ENCODE results near the gene LAIR2. TPM values are rescaled to one million over a fixed set of nuclear protein-coding genes. Genes with fewer than 3 reads are reported as not detected.

Gene LAIR2
- total RNA-seq, 1 donor from 2014 or later: 16.2 TPM

GRCh38 chr19:54530866-54531265 is 28.2 kb downstream of the LAIR2 start:
- intact Hi-C loops (cut with micrococcal nuclease): no loop called here

- intact Hi-C loops (cut with micrococcal nuclease): loop anchor here (2.0 kb wide), 1 partner anchor 14 kb away; no protein-coding TSS in a partner anchor
These were observed 29.9 kb downstream of the LAIR2 start for GRCh38 chr19:54532528-54532927.

GRCh38 chr19:54533476-54533875 is 30.8 kb downstream of the LAIR2 start:
- intact Hi-C loops (cut with micrococcal nuclease): loop anchor here (2.0 kb wide), 1 partner anchor 15 kb away; no protein-coding TSS in a partner anchor

GRCh38 chr19:54534156-54534555 is 31.5 kb downstream of the LAIR2 start:
- intact Hi-C loops (cut with micrococcal nuclease): no loop called here

GRCh38 chr19:54535601-54536000 is 33.0 kb downstream of the LAIR2 start:
- intact Hi-C loops (cut with micrococcal nuclease): no loop called here

- intact Hi-C loops (cut with micrococcal nuclease): no loop called here
These were observed 34.3 kb downstream of the LAIR2 start for GRCh38 chr19:54536956-54537355.

GRCh38 chr19:54541712-54542111 is 39.1 kb downstream of the LAIR2 start:
- intact Hi-C loops (cut with micrococcal nuclease): no loop called here

GRCh38 chr19:54548806-54549205 is 46.2 kb downstream of the LAIR2 start:
- intact Hi-C loops (cut with micrococcal nuclease): no loop called here

GRCh38 chr19:54549224-54549623 is 46.6 kb downstream of the LAIR2 start:
- intact Hi-C loops (cut with micrococcal nuclease): no loop called here

GRCh38 chr19:54551293-54551692 is 48.7 kb downstream of the LAIR2 start:
- intact Hi-C loops (cut with micrococcal nuclease): loop anchor here (5.0 kb wide), 1 partner anchor 34 kb away; no protein-coding TSS in a partner anchor

- intact Hi-C loops (cut with micrococcal nuclease): loop anchor here (5.0 kb wide), 1 partner anchor 35 kb away; no protein-coding TSS in a partner anchor
These were observed 49.6 kb downstream of the LAIR2 start for GRCh38 chr19:54551950-54552912.

GRCh38 chr19:54552913-54553310 is 50.3 kb downstream of the LAIR2 start:
- intact Hi-C loops (cut with micrococcal nuclease): loop anchor here (5.0 kb wide), 1 partner anchor 36 kb away; no protein-coding TSS in a partner anchor

GRCh38 chr19:54554006-54554405 is 51.4 kb downstream of the LAIR2 start:
- intact Hi-C loops (cut with micrococcal nuclease): loop anchor here (5.0 kb wide), 1 partner anchor 37 kb away; no protein-coding TSS in a partner anchor

GRCh38 chr19:54554896-54555295 is 52.3 kb downstream of the LAIR2 start:
- intact Hi-C loops (cut with micrococcal nuclease): loop anchor here (5.0 kb wide), 1 partner anchor 38 kb away; no protein-coding TSS in a partner anchor

GRCh38 chr19:54556194-54556593 is 53.6 kb downstream of the LAIR2 start:
- intact Hi-C loops (cut with micrococcal nuclease): no loop called here

- intact Hi-C loops (cut with micrococcal nuclease): no loop called here
These were observed 55.7 kb downstream of the LAIR2 start for GRCh38 chr19:54558339-54558738.

Other genes starting within 250 kb of the LAIR2 start
- not detected in 2 replicates for gene LILRB5, start 245.6 kb upstream of the LAIR2 start, total RNA-seq
- gene LILRB2, start 221.7 kb upstream of the LAIR2 start, total RNA-seq: not detected in 2 replicates
- not detected in 2 replicates for gene LILRA5, start 189.7 kb upstream of the LAIR2 start, total RNA-seq
- gene LILRA4, start 163.7 kb upstream of the LAIR2 start, total RNA-seq: not detected in 2 replicates
- gene LAIR1, start 137.9 kb upstream of the LAIR2 start, total RNA-seq: 94.0 and 99.5 TPM in 2 replicates
- 2.2 and 2.4 TPM in 2 replicates for gene TTYH1, start 87.4 kb upstream of the LAIR2 start, total RNA-seq
- 199 and 214 TPM in 2 replicates for gene LENG8, start 53.6 kb upstream of the LAIR2 start, total RNA-seq
- gene LENG9, start 39.1 kb upstream of the LAIR2 start, total RNA-seq: 6.0 and 7.1 TPM in 2 replicates
- not detected in 2 replicates for gene CDC42EP5, start 29.5 kb upstream of the LAIR2 start, total RNA-seq
- gene LILRA2, start 71.0 kb downstream of the LAIR2 start, total RNA-seq: 0.15 TPM in 1 of 2 replicates, not detected in the other
- not detected in 2 replicates for gene LILRA1, start 90.8 kb downstream of the LAIR2 start, total RNA-seq
- not detected in 2 replicates for gene LILRB1, start 127.7 kb downstream of the LAIR2 start, total RNA-seq
- gene LILRB4, start 160.2 kb downstream of the LAIR2 start, total RNA-seq: 0.22 TPM in 1 of 2 replicates, not detected in the other
- not detected in 2 replicates for gene KIR3DL3, start 221.6 kb downstream of the LAIR2 start, total RNA-seq
- gene KIR2DL3, start 235.7 kb downstream of the LAIR2 start, total RNA-seq: 0.34 TPM in 1 of 2 replicates, not detected in the other

Data from T-helper 1 cell treated with Interleukin-12 subunit alpha and Interleukin-12 subunit beta and Interleukin-4 antibody, amounts not matched to agents 30 ng/mL and 1 ng/mL, for 36 hours (primary cell).